Smooth muscle cell (in vitro differentiated cells): Measurements from ENCODE around the gene RSPH10B. TPM values are rescaled to one million over a fixed set of nuclear protein-coding genes. Genes with fewer than 3 reads are reported as not detected.
A peak's percentile ranks its signal among the peaks of the same experiment; 100 is the strongest.
"Not testable (repeated sequence)": the region's sequence is repeated elsewhere in the genome, so short reads cannot be mapped to it uniquely, and the experiment has no call there.

Source experiments
- DNase-seq: peaks from one replicate; lab custom pipeline; 2025; ENCODE audit not compliant: unreplicated experiment; lab: John Stamatoyannopoulos, UW
- H2AFZ ChIP-seq: fragments of 200-600 bp; sonication (generic); 2 replicates; pipeline ENCODE4 v1.6.0; 2016; ENCODE audit warnings: antibody characterized with exemption, low read depth, mild to moderate bottlenecking
- H3F3A ChIP-seq: fragments of 200-600 bp; sonication (generic); 2 replicates; pipeline ENCODE4 v1.6.0; 2017; ENCODE audit warnings: antibody characterized with exemption, low read depth
- H3K27ac ChIP-seq: fragments of 200-600 bp; sonication (generic); 2 replicates; pipeline ENCODE4 v1.5.1; 2016; ENCODE audit warnings: low read depth, mild to moderate bottlenecking
- H3K27me3 ChIP-seq: fragments of 200-600 bp; sonication (generic); 2 replicates; pipeline ENCODE4 v1.6.1; 2016; ENCODE audit warnings: low read depth, mild to moderate bottlenecking
- H3K36me3 ChIP-seq: fragments of 200-600 bp; sonication (generic); 2 replicates; pipeline ENCODE4 v1.5.1; 2016; ENCODE audit warnings: low read depth
- H3K4me1 ChIP-seq: fragments of 200-600 bp; sonication (generic); 2 replicates; pipeline ENCODE4 v1.5.1; 2016; ENCODE audit warnings: low read depth
- H3K4me2 ChIP-seq: fragments of 200-600 bp; sonication (generic); 2 replicates; pipeline ENCODE4 v1.6.0; 2016; ENCODE audit warnings: mild to moderate bottlenecking
- H3K4me3 ChIP-seq: fragments of 200-600 bp; sonication (generic); 2 replicates; pipeline ENCODE4 v1.5.1; 2016; ENCODE audit warnings: mild to moderate bottlenecking
- H3K79me2 ChIP-seq: fragments of 200-600 bp; sonication (generic); 2 replicates; pipeline ENCODE4 v1.6.0; 2016; ENCODE audit warnings: low read depth, mild to moderate bottlenecking
- H3K9ac ChIP-seq: fragments of 200-600 bp; sonication (generic); 2 replicates; pipeline ENCODE4 v1.6.0; 2016; ENCODE audit warnings: low read depth
- H3K9me3 ChIP-seq: fragments of 200-600 bp; sonication (generic); replicated peaks from 2 replicates; pipeline ENCODE4 v1.5.1; 2016; ENCODE audit warnings: low read depth
- H4K20me1 ChIP-seq: fragments of 200-600 bp; sonication (generic); 2 replicates; pipeline ENCODE4 v1.6.0; 2016; ENCODE audit warnings: low read depth
- CTCF ChIP-seq: fragments of 200-600 bp; sonication (generic); IDR thresholded peaks from 2 replicates; pipeline ENCODE4 v1.5.1; 2017; ENCODE audit warnings: borderline replicate concordance, mild to moderate bottlenecking, antibody characterized with exemption; ENCODE audit not compliant: insufficient read depth, poor library complexity, severe bottlenecking
- WGBS: methylation state at CpG from one replicate; pipeline ENCODE4 v1.1.7; 2016; ENCODE audit warnings: low lambda C conversion rate; 5-methylcytosine and 5-hydroxymethylcytosine counted together
- polyA plus RNA-seq: library from polyadenylated mRNA; unstranded; fragments of >200 nt; fragmentation: Nextera tagmentation; extraction: Ambion mirVana; gene quantifications from 2 replicates; pipeline ENCODE4 v1.2.1, GENCODE V29; 2016
- total RNA-seq: library from RNA; depleted of rRNA; stranded (reverse); fragments of >200 nt; gene quantifications from 2 replicates; pipeline ENCODE4 v1.2.3, GENCODE V29; 2014

Gene RSPH10B
- total RNA-seq (0.04 TPM in 1 of 2 replicates, not detected in the other), polyA plus RNA-seq (not detected in 2 replicates)

- DNase-seq, H3K9ac ChIP-seq, H3K79me2 ChIP-seq, H3K9me3 ChIP-seq, H4K20me1 ChIP-seq, H3F3A ChIP-seq, H2AFZ ChIP-seq, H3K4me3 ChIP-seq, H3K36me3 ChIP-seq, H3K27ac ChIP-seq, H3K27me3 ChIP-seq, H3K4me1 ChIP-seq: not testable (repeated sequence)
- WGBS: 6% methylated on average over 30 of the region's 43 CpGs
- H3K4me2 ChIP-seq: peak within 1 kb of the TSS; percentile 73
These were observed at the start of gene RSPH10B for GRCh38 chr7:5970347-5970911. RSPH10B (minus strand) TSS chr7:5970689; CDS start chr7:5967116, 3,573 bp downstream.

- Histone ChIP-seq H3K9me3 (no peaks in the 10 kb centered on the region), H3K79me2 (peaks cover 21% of the 10 kb centered on the region), H2AFZ (no peak overlapping the region), H3K27me3 (no peaks in the 10 kb centered on the region), H3K4me3 (no peak overlapping the region), H3K36me3 (peaks cover 9% of the 10 kb centered on the region), H3K9ac (peak overlapping the region; percentile 75), H3F3A (peaks cover 11% of the 10 kb centered on the region), H3K4me2 (no peak overlapping the region), H3K27ac (peak overlapping the region; percentile 82), H4K20me1 (no peaks in the 10 kb centered on the region), H3K4me1 (no peaks in the 10 kb centered on the region)
- no peak for TF ChIP-seq CTCF
- DNase-seq: no peak
- WGBS: 96% methylated on average over 8 of the region's 8 CpGs
These were observed 46.1 kb upstream of the RSPH10B start for GRCh38 chr7:6016653-6016966.

GRCh38 chr7:6015917-6016652 lies 45.6 kb upstream of the RSPH10B start:
- no peaks in the 10 kb centered on the region for H4K20me1 ChIP-seq
- WGBS: 67% methylated on average over 8 of the region's 8 CpGs

More at GRCh38 chr7:6015917-6016652, 45.6 kb upstream of the RSPH10B start:
- H2AFZ ChIP-seq: no peak overlapping the region
- H3K27me3 ChIP-seq: no peaks in the 10 kb centered on the region
- H3K79me2 ChIP-seq: peaks cover 24% of the 10 kb centered on the region
- H3F3A ChIP-seq: peaks cover 11% of the 10 kb centered on the region
- peak overlapping the region; percentile 36 for H3K4me2 ChIP-seq
- no peak overlapping the region for H3K4me3 ChIP-seq
- no peaks in the 10 kb centered on the region for H3K9me3 ChIP-seq
- DNase-seq: no peak
- no peak for TF ChIP-seq CTCF
- H3K27ac ChIP-seq: peak overlapping the region; percentile 82
- H3K9ac ChIP-seq: peak overlapping the region; percentile 75
- H3K36me3 ChIP-seq: peaks cover 6% of the 10 kb centered on the region
- no peaks in the 10 kb centered on the region for H3K4me1 ChIP-seq
